Jurkat, Clone E6-1 (cell line): ENCODE results near the gene TMEM86A.

ENCODE experiments used
- DNase-seq: peaks from one replicate; pipeline ENCODE4 v3.0.0-alpha.2; 2011; ENCODE audit warnings: low read depth, low spot score
- H3K4me3 ChIP-seq: 2 replicates; pipeline ENCODE4 v1.5.1; 2011; ENCODE audit warnings: mild to moderate bottlenecking, low read length, control low read depth, moderate library complexity

The TMEM86A gene

GRCh38 chr11:18743900-18744514 lies 45.4 kb downstream of the TMEM86A start:
- DNase-seq: no peak

GRCh38 chr11:18745251-18745650 lies 46.7 kb downstream of the TMEM86A start:
- DNase-seq: no peak
- H3K4me3 ChIP-seq: no peak overlapping the region

More at GRCh38 chr11:18743900-18744514, 45.4 kb downstream of the TMEM86A start:
- no peak overlapping the region for H3K4me3 ChIP-seq

- no peak for DNase-seq
- H3K4me3 ChIP-seq: no peak overlapping the region
Measured at GRCh38 chr11:18748766-18749365, 50.3 kb downstream of the TMEM86A start.

DNA sequence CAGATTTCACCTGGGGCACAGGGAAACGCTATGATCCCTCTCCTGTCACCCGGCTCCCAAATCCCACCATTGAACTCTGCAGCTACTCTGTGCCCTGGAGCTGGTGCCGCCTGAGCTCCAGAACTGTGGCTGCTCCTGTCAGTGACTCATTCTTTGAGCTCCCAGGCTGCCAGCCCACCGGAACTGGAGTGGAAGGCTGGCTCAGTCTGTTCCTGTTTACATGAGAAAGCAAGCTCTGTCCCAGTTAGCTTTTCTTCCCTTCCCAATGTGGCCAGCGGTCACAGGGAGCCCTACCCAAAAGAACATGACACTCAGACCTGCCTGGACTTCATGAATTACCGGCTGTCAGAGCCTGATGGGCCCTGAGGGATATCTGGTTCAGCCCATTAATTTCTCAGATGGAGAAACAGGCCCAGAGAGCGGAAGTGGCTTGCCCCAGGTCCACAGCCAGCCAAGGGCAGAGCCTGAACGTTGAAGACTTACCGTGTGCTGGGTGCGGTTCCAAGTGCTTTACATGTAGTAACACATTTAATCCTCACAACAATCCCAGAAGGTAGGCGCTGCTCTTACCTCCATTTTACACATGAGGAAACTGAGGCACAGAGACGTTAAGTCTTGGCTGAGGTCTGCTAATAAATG lies 51.2 kb downstream of the TMEM86A start:
- DNase-seq: no peak
- no peak overlapping the region for H3K4me3 ChIP-seq

GRCh38 chr11:18750944-18751343 lies 52.4 kb downstream of the TMEM86A start:
- no peak overlapping the region for H3K4me3 ChIP-seq
- DNase-seq: no peak

DNA sequence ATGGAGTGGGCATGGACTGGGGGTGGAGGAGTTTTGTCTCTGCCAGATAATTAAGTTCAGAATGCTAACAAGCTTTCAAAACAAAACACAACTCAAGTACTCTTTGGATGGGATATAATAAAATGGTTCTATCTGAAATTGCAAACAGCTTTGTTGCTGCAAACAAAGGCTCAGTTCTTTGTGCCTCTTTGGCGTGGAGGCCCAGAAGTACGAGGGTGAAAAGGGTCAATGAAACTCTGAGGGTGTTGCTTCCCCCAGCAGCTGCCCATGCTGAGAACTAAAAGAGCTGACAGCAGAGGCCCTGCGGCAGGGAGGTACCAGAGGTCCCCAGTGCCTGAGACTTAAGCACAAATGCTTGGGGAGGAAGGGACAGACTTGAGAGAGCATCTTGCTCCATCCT lies 53.9 kb downstream of the TMEM86A start:
- H3K4me3 ChIP-seq: no peak overlapping the region
- no peak for DNase-seq

GRCh38 chr11:18754308-18754707 lies 55.7 kb downstream of the TMEM86A start:
- H3K4me3 ChIP-seq: no peak overlapping the region
- no peak for DNase-seq
